ENCODE results near the gene ACKR3.

The ACKR3 gene

DNA sequence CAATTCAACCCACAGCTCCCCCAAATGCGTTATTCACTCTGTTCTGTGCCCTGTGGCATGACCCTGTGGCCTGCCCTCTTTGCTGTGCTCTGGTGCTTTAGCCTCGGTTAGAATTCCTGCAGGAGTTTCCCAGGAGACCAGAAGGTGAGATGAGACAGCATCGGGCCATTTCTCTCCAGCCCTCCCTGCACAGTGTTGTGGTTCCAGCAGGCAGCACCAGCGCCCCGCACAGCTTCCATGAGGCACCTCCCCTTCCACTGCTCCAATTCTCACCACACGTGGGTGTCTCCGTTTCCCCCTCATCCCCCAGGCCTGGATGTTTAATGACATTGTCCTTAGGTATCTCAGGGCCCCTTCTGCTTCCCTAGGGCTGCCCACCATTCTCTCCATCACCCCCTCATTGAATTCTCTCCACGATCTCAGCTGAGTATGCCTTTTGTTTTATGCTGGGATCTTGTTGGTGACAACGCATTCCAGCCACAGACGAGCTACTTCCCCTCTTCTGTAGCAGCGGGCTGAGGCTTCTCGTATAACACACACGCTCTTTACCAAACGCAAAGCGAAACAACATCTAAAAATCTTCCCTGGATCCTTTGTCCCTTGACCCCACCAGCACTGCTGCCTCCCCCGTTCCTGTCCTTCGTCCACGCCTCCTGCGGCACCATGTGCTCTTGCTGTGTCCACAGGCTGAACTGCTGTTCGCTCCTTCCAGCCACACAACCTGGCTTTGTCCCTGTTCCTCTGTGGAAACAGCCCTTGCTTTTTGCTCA is 35.1 kb downstream of the ACKR3 start:
- H3K9ac ChIP-seq: no peak overlapping the region

GRCh38 chr2:236605345-236605734 is 35.7 kb downstream of the ACKR3 start:
- Histone ChIP-seq H3K4me1 (peaks cover 9% of the 10 kb centered on the region; the same call in 1 of the 2 replicates), H3K4me3 (no peak overlapping the region), H3K9me3 (no peaks in the 10 kb centered on the region), H3K27me3 (0 out of 2 replicates have a peak, but pooled peaks cover 5% of the 10 kb centered on the region), H4K20me1 (no peaks in the 10 kb centered on the region), H3K36me3 (no peaks in the 10 kb centered on the region), H3K4me2 (no peak overlapping the region), H3K9ac (no peak overlapping the region), H3K27ac (no peak overlapping the region)
- TF ChIP-seq Cebpa-rat (IDR thresholded peaks at IDR 0.05): no peak

More for the DNA sequence above, 35.1 kb downstream of the ACKR3 start:
- Histone ChIP-seq H3K9me3 (no peaks in the 10 kb centered on the region), H4K20me1 (no peaks in the 10 kb centered on the region), H3K4me3 (no peak overlapping the region), H3K27me3 (0 out of 2 replicates have a peak, but pooled peaks cover 5% of the 10 kb centered on the region), H3K27ac (no peak overlapping the region), H3K4me1 (peaks cover 9% of the 10 kb centered on the region; the same call in 1 of the 2 replicates), H3K36me3 (no peaks in the 10 kb centered on the region), H3K4me2 (no peak overlapping the region)
- no peak for TF ChIP-seq Cebpa-rat (IDR thresholded peaks at IDR 0.05)

GRCh38 chr2:236606023-236606422 is 36.4 kb downstream of the ACKR3 start:
- TF ChIP-seq Cebpa-rat (IDR thresholded peaks at IDR 0.05): no peak
- Histone ChIP-seq H3K4me2 (no peak overlapping the region), H4K20me1 (no peaks in the 10 kb centered on the region), H3K4me3 (no peak overlapping the region), H3K4me1 (peaks cover 9% of the 10 kb centered on the region; the same call in 1 of the 2 replicates), H3K9me3 (no peaks in the 10 kb centered on the region), H3K9ac (no peak overlapping the region), H3K27me3 (0 out of 2 replicates have a peak, but pooled peaks cover 5% of the 10 kb centered on the region), H3K36me3 (no peaks in the 10 kb centered on the region), H3K27ac (no peak overlapping the region)

GRCh38 chr2:236607471-236608187 is 38.0 kb downstream of the ACKR3 start:
- TF ChIP-seq Cebpa-rat (IDR thresholded peaks at IDR 0.05): no peak
- H3K4me2 ChIP-seq: no peak overlapping the region
- no peak overlapping the region for H3K9ac ChIP-seq

GRCh38 chr2:236608188-236608525 is 38.5 kb downstream of the ACKR3 start:
- Histone ChIP-seq H3K4me2 (no peak overlapping the region), H3K9me3 (no peaks in the 10 kb centered on the region), H3K9ac (no peak overlapping the region), H3K36me3 (no peaks in the 10 kb centered on the region), H3K4me3 (no peak overlapping the region), H3K27ac (no peak overlapping the region), H3K4me1 (peaks cover 9% of the 10 kb centered on the region; the same call in 1 of the 2 replicates), H4K20me1 (no peaks in the 10 kb centered on the region), H3K27me3 (0 out of 2 replicates have a peak, but pooled peaks cover 5% of the 10 kb centered on the region)
- TF ChIP-seq Cebpa-rat (IDR thresholded peaks at IDR 0.05): no peak

More at GRCh38 chr2:236607471-236608187, 38.0 kb downstream of the ACKR3 start:
- H3K27ac ChIP-seq: no peak overlapping the region
- H3K4me1 ChIP-seq: peaks cover 9% of the 10 kb centered on the region; the same call in 1 of the 2 replicates
- H3K27me3 ChIP-seq: 0 out of 2 replicates have a peak, but pooled peaks cover 5% of the 10 kb centered on the region
- H3K9me3 ChIP-seq: no peaks in the 10 kb centered on the region
- H3K4me3 ChIP-seq: no peak overlapping the region
- H3K36me3 ChIP-seq: no peaks in the 10 kb centered on the region
- H4K20me1 ChIP-seq: no peaks in the 10 kb centered on the region

DNA sequence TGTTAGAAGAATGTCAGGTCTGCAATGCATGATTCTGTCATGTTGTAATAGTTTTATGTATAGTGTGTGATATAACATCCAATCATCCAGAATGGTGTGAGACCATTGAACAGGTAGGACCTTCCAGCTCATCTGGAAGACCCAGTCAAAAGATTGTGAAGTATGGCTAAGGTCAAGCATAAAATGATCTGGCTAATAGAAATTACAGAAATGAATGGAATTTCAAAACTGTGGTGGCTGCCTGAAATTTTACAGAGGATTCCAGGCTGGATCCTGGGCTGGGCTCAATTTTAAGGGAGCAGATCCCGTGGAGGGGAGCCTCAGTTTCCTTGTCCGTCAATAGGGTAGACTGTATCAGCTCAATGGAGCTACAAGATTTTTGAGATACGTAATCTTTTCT is 39.1 kb downstream of the ACKR3 start:
- no peak overlapping the region for H3K4me2 ChIP-seq
- H3K36me3 ChIP-seq: no peaks in the 10 kb centered on the region
- H3K4me1 ChIP-seq: peaks cover 9% of the 10 kb centered on the region; the same call in 1 of the 2 replicates
- no peaks in the 10 kb centered on the region for H4K20me1 ChIP-seq
- H3K27ac ChIP-seq: no peak overlapping the region
- H3K27me3 ChIP-seq: 0 out of 2 replicates have a peak, but pooled peaks cover 5% of the 10 kb centered on the region
- no peak overlapping the region for H3K9ac ChIP-seq
- H3K9me3 ChIP-seq: no peaks in the 10 kb centered on the region
- TF ChIP-seq Cebpa-rat (IDR thresholded peaks at IDR 0.05): no peak
- H3K4me3 ChIP-seq: no peak overlapping the region

DNA sequence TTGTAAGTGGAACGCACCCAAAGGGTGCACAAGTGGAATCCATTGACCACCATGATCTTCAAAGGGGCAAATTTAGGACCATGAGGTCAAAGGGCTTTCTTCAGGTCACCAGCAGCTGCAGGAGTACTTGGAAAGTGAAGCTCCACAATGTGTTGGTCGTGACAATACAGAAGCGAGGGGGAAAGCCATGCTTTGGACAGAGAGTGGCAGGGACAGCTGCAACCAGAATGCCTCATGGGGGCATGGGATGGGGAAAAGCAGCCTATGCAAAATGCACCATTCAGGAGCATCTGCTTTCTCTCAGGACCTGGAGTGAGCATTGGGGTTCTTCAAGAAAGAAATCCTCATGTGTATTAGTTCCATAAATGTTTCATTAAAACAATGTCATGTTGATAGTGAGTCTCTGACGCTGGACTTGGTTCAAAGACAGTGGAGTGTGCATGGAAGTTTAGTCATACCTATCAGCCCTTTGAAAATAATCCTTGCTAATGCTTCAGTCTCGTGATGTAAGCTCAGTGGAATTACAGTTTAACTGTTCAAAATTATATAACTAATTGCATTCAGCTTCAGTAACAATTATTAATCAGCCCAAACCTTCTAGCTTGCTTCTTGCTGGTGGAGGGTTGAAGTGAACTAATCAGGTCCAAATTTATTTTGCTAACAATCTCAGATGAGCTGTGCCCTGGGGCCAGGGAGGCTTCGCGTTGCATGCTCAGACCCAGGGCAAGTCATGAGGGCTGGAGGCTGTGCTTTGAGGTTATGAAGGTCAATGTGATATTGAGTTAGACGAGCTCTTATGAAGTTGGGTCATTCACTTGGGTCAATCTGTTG is 41.6 kb downstream of the ACKR3 start:
- Histone ChIP-seq H3K36me3 (no peaks in the 10 kb centered on the region), H3K27ac (no peak overlapping the region), H3K4me2 (no peak overlapping the region), H3K9me3 (no peaks in the 10 kb centered on the region), H4K20me1 (no peaks in the 10 kb centered on the region), H3K27me3 (no peaks in the 10 kb centered on the region), H3K4me1 (peaks cover 13% of the 10 kb centered on the region; the same call in 1 of the 2 replicates), H3K9ac (no peak overlapping the region), H3K4me3 (no peak overlapping the region)
- no peak for TF ChIP-seq Cebpa-rat (IDR thresholded peaks at IDR 0.05)

- Histone ChIP-seq H3K36me3 (no peaks in the 10 kb centered on the region), H4K20me1 (no peaks in the 10 kb centered on the region), H3K27me3 (no peaks in the 10 kb centered on the region), H3K9ac (no peak overlapping the region), H3K4me2 (no peak overlapping the region), H3K4me1 (peaks cover 8% of the 10 kb centered on the region; the same call in 1 of the 2 replicates), H3K9me3 (no peaks in the 10 kb centered on the region), H3K27ac (no peak overlapping the region), H3K4me3 (no peak overlapping the region)
- TF ChIP-seq Cebpa-rat (IDR thresholded peaks at IDR 0.05): no peak
Measured at GRCh38 chr2:236612737-236613136, 43.1 kb downstream of the ACKR3 start.

DNA sequence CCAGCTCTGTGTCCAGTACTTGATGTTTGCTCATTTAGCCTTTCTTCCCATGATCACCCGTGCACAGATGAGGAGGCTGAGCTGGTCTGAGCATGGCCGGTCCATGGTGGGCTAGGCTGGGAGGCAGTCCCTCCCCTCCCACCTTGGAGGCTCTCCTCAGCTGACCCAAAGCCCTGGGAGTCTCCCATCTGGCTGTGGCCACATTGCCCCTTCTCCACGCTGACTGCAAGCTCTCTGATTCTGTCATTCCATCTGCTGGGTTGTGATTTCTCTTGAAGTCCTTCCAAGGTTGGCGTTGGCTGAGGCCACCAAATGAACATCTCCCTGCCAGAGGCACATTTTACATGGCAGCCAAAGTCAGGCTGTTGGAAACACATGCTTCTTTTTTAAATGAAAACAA is 44.0 kb downstream of the ACKR3 start:
- Histone ChIP-seq H3K27ac (no peak overlapping the region), H3K4me3 (no peak overlapping the region), H3K9ac (no peak overlapping the region), H3K27me3 (no peaks in the 10 kb centered on the region), H3K36me3 (no peaks in the 10 kb centered on the region), H3K9me3 (no peaks in the 10 kb centered on the region), H4K20me1 (no peaks in the 10 kb centered on the region), H3K4me1 (peaks cover 5% of the 10 kb centered on the region; the same call in 1 of the 2 replicates), H3K4me2 (no peak overlapping the region)
- TF ChIP-seq Cebpa-rat (IDR thresholded peaks at IDR 0.05): no peak

Data from BLaER1 (cell line).